HG03066 (cell line): Measurements from ENCODE around the gene IL1A.

Source experiments
- ATAC-seq: cut with Tn5 transposase; IDR thresholded peaks from one replicate; pipeline ENCODE4 v1.9.1; 2021; ENCODE audit warnings: low read depth; ENCODE audit not compliant: unreplicated experiment

IL1A gene

DNA sequence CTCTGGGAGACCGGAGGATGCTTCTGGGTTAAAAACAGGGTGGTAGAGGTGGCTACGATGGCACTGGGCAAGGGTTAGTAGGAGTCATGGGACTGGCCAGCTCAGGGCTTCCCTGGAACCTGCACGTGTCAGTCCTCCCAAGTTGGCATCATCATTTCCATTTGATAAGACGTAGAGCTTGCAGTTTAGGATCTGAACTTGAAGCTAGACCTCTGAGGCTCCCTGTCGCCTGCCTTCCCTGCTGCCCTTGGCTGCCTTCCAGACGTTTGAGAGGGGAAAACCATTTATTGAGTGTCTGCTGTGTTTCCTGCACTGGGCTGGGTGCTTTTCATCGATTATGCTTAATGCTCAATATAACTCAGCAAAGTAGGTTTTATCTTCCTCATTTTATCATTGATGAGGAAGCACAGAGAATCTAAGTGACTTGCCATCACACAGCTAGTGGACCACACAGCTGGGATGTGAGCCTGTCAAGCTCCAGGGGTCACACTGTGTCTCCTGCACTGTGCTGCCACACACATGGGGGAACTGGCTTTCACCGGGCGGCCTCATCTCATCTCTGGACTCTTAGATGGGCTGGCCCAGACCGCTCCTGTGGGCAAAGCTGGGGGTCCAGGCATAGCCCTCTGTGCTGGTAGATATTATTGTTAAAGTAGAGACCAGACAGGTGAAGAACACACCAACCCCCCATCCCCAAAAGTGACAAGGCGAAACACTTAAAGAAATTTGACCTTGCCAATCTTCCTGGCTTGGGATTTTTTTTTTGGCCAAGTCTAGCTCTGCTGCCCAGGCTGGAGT, 55.7 kb downstream of the IL1A start:
- ATAC-seq = no peak

DNA sequence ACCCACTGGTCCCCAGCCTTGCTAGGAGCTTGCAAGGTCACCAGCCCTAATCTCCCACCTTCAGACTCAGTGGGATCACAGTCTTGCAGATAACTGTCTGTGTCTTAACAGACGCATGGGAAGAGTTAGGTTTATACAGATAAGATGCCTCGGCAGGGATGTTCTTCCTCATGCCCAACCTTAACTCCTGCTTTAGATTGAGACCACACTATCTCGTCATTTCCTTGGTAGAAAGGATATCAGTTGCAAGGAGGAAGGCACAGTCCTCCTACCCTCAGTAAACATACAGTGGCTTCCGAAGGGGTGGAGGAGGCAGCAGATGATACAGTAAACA, 56.3 kb downstream of the IL1A start:
- no peak for ATAC-seq

DNA sequence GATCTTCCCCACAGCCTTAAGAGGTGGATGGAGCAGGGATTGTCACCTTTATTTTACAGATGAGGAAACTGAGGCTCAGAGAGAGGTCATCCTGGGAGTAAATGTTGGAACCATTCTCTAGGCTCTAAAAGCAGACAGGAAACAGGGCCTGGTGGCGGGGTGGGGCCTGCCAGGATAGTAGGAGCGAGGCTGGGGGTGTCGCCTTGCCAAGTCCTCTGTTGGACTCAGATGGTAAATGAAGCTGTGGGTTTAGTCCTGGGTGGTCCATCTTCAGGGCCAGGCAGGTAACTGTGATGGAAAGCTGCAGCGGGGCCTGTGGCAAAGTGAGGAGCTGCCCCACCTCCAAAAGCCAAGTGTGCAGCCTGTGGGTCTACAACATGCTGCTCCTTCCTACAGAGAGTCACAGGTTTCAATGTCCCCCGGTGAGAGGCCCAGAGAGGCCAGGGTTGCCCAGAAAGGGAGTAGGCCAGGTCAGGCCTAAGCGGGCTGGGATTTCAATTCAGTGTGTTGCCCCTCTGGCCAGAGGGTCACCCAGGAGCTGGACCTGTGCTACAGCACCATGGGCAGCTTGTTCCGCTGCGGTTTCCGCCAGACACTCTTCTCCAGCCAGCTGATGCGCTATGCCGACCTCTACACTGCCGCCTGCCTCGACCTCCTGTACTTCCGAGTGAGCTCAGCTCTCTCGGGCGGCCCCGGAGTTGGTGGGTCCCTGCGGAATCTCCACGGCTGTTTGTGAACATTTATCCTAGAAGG, 56.8 kb downstream of the IL1A start:
- no peak for ATAC-seq

DNA sequence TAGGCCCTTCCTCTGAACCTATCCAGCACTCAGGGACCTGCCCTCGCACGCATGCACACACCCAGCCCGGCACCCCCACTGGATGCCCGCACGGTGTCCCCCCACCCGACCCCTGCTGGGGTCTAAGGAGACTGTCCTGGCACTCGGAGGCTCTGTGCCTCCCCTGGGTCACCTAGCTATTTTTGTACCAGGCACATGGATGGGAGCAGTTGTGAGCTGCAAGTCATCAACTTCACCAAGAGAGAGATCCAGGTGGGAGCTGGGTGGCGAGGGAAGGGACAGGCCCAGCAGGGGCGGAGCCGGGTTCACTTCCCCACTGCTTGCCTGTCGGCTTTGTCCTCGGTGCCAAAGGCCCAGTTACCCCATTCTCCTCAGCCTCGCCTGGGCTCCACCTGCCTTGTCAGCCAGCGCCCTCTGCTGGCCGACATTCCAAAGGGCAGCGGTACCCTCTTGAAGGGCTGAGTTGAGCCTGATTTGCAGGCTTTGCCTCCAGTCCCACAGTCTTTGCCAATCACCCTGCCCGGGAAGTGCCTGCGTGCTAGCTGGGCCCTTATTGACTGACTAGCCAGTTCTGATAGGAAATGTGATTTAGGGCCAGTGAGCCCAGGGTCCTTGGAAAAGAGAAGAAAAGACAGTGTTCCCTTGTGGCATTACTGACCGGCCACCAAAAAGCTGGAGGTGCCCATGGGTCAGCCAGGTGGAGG, 57.7 kb downstream of the IL1A start:
- ATAC-seq = peak; percentile 70

DNA sequence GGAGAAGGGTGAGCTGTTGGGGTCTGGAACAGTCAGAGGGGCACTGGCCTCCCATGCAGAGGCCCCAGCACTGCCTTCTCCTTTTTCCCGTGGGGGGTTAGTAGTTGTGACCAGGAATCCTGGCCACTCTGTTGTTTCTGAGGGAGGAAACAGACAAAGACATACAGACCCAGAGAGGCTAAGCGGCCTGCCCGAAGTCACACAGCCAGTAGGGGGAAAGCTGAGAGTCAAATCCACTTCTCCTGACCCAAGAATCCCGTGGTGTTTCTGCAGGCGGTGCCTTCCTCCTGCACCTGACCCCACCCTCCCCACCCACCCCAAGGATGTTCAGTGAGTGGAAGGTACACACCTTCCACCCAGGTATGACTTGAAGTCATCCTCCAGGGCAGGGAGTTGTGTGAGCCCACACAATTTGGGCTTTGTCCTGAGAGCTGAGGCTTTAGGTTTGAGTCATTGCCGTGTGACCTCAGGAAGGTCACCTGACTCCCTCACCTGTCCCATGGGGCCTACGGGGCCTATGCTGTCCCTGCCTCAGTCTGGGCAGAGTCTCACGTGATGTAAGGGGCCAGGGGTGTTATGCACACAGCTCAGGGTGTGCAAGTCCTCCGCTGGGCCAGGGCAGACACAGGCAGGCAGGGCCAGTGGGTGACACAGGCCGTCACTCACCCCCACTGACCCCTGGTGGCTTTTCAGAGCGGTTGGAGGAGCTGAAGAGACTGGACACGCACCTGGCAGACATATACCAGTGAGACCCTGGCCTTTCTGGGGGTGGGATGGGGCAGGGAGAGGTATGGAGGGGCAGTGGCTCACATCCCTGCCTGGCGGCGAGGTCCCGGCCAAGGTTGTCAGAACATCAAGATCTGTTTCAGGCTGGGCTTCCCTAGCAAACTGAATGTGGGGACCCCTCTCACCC, 58.5 kb downstream of the IL1A start:
- peak; percentile 53 for ATAC-seq

DNA sequence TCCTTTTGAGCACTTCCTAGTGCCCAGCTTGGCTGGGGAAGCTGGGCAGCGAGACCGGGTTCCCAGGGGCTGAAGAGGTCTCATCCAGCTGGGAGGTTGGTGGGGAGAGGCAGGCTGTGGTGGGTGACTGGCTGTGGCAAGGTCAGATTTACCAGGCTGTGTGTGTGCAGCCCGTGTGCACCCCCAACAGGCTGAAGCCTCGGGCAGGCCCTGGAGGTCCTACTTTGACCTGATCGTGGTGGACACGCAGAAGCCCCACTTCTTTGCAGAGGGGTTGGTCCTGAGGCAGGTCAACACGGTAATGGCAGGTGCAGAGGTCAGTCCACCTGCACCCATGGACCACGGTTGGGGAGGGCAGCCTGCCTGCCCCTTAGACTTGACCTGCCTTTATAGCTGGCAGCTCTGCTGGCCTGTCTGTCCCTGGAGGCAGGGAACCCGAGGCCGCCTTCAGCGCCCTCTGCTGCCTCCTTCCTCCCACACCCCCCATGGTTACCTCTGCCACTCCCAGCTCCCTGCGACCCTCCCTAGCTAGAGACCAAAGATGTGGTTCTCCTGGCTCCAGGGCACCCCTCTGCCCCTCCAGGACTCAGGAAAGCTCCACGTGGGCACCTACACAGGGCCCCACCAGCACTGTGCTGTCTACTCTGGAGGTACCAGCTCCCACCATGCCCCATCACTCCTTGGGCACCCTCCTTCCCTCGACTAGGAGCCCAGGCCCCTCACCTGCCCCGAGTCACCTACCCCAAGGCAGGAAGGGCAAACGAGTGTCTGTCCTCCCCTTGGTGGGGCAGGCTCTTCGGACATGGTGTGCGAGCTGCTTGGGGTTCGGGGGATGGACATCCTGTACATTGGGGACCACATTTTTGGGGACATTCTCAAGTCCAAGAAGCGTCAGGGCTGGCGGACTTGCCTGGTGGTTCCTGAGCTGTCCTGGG, 59.4 kb downstream of the IL1A start:
- no peak for ATAC-seq

DNA sequence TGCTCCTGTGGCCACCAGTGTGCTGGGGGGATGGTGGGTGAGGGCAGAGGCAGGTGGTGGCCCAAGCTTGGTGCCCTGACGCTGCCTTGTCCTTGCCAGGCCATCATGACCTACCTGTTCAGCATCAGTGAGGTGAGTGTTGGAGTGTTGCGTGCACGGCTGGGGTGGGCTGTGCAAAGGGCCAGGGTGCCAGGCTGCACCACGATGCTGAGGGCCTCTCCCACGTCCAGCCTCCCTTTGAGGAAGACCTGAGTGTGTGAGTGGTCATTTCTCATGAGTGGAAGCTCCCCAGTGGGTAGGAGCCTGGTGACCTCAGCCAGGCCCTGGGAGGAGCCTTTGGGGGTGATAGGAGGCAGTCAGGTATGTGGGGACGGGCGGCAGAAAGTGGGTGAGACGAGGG, 60.3 kb downstream of the IL1A start:
- no peak for ATAC-seq
